Body of pancreas (tissue), 4 donors: ENCODE results near the gene CERK.

ENCODE experiments used
- POLR2A ChIP-seq, 3 donors: fragments of 450-650 bp; IDR thresholded peaks; one replicate each; pipeline ENCODE4 v1.6.1; 2016; ENCODE audit warnings: antibody characterized with exemption in 3 of 3, mild to moderate bottlenecking in 2 of 3
- TF ChIP-seq, protein P1 (sequence below), 7 experiments: fragments of 450-650 bp in 4 of 7; fragments of 200-600 bp in 3 of 7; sonication (generic) in 3 of 7; IDR thresholded peaks; one replicate each; pipeline ENCODE4 v1.5.1; 2016 to 2019; ENCODE audit warnings: antibody characterized with exemption in 7 of 7

GRCh38 chr22:46749682-46750529 is 11.9 kb upstream of the CERK start:
- TF ChIP-seq, protein P1, sequence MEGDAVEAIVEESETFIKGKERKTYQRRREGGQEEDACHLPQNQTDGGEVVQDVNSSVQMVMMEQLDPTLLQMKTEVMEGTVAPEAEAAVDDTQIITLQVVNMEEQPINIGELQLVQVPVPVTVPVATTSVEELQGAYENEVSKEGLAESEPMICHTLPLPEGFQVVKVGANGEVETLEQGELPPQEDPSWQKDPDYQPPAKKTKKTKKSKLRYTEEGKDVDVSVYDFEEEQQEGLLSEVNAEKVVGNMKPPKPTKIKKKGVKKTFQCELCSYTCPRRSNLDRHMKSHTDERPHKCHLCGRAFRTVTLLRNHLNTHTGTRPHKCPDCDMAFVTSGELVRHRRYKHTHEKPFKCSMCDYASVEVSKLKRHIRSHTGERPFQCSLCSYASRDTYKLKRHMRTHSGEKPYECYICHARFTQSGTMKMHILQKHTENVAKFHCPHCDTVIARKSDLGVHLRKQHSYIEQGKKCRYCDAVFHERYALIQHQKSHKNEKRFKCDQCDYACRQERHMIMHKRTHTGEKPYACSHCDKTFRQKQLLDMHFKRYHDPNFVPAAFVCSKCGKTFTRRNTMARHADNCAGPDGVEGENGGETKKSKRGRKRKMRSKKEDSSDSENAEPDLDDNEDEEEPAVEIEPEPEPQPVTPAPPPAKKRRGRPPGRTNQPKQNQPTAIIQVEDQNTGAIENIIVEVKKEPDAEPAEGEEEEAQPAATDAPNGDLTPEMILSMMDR (IDR thresholded peaks at IDR 0.05) = no peak
- no peak for TF ChIP-seq POLR2A (IDR thresholded peaks at IDR 0.05)
